IPS-18c (cell line): ENCODE results near the gene AKNAD1.

Source experiments
- H3K4me3 ChIP-seq: 2 replicates; pipeline ENCODE4 v1.7.0; 2013; ENCODE audit warnings: low read depth, mild to moderate bottlenecking, low read length, moderate library complexity; ENCODE audit not compliant: insufficient read depth
- H3K9me3 ChIP-seq: one replicate; pipeline ENCODE4 v1.6.1; 2013; ENCODE audit warnings: mild to moderate bottlenecking, low read length, moderate library complexity; ENCODE audit not compliant: control insufficient read depth, insufficient read depth

AKNAD1 gene

DNA sequence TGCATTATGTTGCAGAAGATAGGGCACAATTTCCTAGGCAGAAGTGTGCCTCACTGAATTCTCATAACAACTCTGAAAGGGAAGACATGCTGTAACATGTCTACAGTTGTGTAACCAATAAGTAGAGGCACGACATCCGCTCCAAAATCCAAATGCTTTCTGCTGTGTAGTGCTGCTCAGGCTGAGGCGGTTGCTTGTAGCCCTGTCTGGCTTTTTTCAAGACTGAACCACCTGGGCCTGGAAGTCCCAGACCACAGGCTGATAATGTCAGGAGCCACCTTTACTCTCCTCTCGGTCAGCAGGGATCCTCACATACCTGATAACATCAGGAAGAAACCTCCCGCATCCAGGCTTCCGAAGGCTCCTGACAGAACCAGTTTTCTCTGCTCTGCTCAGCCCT is 10.9 kb downstream of the AKNAD1 start:
- no peaks in the 10 kb centered on the region for H3K9me3 ChIP-seq
- H3K4me3 ChIP-seq, result no peak overlapping the region

DNA sequence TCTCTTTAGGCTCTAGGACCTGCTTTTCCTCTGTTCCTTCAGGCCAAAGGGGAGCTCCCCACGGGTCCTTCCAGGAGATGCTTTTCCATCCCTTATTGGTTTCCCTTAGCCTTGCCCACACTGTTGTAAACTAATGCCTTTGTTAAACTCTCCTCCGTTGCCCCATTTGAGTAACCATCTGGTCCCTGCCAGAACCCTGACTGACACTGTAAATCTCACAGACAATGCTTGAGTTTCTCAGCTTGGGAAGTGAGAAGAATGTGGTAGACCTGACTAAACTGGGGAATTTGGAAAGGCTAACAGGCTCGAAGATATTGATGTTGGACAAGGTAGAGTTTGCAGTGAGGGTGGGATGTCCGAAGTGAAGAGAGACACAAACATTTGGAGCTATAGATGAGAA is 11.4 kb downstream of the AKNAD1 start:
- H3K9me3 ChIP-seq, result no peaks in the 10 kb centered on the region

DNA sequence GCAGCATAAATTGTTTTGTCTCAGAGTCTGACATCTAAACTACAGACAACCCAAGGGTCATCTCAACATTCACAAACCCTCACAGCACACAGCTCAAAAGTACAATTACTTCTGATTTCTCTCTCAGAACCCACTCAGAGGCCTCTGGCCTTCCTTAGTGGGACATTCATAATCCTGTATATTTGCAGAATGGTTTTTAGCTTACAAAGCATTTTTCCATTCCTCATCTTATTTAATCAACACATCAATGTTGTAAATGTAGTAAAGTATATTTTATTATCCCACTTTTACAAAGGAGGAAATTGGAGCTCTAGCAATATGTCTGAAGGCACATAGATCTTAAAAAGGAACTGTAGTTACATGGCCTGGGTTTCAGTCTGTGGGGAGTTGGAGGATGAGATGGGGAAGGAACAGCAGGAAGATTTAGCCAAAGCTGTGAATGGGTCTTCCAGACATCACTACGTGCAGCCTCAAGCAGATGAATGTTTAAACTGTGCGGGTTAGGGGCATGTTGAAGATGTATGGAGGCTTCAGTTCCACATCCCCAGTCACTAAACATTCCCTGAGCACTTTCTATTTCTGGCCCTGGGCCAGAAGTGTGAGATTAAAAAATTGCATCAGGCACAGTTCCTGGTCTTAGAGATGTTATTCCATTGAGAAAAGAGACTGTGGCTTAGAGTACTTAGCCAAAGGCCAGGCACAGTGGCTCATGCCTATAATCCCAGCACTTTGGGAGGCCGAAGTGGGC is 13.3 kb downstream of the AKNAD1 start:
- no peaks in the 10 kb centered on the region for H3K9me3 ChIP-seq
- no peak overlapping the region for H3K4me3 ChIP-seq

More for the DNA sequence above, 11.4 kb downstream of the AKNAD1 start:
- H3K4me3 ChIP-seq, result no peak overlapping the region

DNA sequence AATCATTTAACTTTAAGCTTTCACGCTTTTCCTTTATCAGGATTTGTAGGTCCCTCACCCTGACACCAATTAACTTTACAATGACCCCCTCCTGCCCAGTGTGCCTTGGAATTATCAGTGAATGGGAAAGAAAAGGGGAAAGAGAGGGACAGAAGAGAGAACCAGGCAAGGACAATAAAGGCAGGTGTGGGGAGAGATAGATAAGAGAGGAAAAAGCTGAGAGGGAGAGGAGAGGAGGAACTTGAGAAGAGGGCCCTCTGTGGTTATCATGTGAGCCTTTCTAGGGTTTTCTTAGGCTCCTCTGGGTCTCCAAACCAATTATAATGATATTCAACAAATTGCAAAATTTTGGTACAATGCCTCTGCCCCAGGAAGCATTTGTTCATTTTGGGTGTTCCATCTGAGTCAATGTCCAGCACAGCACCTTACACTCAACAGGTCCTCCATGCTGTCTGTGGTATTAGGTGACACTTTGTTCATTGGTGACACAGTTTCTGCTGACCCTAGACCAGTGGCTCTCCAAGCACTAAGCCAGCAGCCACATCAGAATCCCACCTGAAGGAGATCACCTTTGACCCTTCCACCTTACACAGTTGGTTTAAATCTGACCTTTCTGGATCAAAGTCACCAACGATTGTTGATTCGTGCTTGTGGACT is 14.2 kb downstream of the AKNAD1 start:
- H3K9me3 ChIP-seq, result no peaks in the 10 kb centered on the region
- H3K4me3 ChIP-seq, result no peak overlapping the region

DNA sequence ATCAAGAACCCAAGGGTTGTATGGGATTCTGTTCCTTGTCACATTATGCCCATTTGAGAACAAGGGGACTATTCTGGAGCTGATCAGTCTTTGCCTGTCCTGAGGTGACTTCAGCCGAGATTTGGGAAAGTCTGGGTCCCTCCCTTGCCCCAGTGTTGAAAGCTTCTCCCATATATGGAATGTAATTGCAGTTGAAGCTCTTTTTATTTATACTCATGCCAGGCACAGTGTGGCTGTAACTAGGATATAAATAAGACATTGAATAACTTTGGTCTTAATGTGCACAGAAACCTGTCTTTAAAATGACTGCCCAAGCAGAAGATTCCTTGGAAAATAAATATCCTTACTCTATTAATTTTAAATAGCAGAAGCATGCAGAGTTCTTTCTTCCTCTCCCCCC is 15.2 kb downstream of the AKNAD1 start:
- no peaks in the 10 kb centered on the region for H3K9me3 ChIP-seq
- no peak overlapping the region for H3K4me3 ChIP-seq

DNA sequence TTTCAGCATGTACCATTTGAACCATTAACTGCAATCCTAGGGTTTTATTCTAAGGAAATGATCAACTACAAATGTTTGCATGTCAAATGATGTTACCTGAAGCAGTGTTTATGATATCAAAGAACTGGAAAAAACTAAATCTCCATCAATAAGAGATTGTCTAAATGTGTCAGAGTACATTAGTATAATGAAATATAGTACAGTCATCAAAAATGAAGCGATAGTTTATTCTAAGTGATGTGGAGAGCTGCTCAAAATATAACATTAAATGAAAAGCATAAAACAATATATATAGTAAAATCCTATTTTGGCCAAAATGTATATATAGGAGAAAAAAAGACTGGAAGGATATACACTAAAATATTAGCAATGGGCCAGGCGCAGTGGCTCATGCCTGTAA is 24.0 kb downstream of the AKNAD1 start:
- H3K4me3 ChIP-seq, result no peak overlapping the region
- H3K9me3 ChIP-seq, result no peaks in the 10 kb centered on the region

DNA sequence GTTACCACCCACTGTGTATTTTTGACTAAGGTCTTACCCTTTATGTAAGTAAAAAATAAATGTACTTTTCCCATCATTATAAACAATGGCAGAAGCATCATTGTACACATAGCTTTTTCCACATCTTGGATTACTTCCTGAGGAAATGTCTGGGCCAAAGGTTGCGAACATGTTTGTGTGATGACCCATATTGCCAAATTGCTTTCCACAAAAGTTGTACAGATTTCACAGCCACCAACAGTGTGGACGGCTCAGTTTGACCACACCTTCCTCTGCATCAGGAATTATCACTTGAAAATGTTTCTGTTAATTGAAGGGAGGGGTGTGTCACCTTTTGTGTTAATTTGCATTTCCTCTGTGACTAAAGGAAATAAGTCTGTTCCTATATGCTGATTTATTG is 25.7 kb downstream of the AKNAD1 start:
- Histone ChIP-seq H3K4me3 (no peak overlapping the region), H3K9me3 (no peaks in the 10 kb centered on the region)

DNA sequence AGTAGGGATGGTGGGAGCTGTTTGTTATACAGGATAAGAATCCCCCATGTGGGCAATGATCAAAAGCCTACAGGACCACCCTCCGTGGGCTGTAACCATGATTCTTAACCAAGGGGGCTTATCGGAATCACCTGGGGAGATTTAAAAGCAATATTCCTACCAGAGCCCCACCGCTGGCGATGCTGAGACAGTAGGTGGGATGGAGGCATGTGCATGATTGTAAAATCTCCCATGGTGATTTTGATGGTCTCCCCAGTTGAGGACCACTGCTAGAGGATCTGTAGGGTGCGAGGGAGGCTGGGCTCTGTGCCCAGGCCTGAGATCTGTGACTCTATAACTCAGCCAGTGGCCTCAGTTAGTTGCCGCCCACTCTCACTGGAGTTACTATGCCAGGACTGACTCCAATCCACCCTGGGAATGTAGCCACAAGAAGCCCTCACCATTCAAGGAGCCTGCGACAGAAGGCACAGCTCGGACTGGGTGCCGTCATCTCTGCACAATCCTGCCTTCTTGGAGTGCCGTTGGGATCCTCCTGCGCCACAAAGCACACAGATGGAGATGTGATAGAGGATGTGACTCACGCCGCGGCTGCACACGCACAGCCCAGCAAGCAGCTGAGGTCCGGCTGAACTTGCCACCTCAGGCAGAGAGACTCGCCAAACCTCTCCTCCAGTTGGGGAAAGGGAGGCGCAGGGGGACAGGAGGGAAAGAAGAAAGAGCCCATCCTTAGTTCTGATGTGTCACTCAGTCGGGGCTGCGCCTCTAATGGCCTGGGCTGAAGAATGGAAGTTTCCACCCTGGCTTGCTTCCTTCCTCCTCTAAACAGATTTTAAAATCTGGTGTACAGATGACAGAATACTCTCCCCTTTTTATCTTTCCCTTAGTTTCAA is 26.5 kb downstream of the AKNAD1 start:
- H3K9me3 ChIP-seq, result no peaks in the 10 kb centered on the region
- no peak overlapping the region for H3K4me3 ChIP-seq

DNA sequence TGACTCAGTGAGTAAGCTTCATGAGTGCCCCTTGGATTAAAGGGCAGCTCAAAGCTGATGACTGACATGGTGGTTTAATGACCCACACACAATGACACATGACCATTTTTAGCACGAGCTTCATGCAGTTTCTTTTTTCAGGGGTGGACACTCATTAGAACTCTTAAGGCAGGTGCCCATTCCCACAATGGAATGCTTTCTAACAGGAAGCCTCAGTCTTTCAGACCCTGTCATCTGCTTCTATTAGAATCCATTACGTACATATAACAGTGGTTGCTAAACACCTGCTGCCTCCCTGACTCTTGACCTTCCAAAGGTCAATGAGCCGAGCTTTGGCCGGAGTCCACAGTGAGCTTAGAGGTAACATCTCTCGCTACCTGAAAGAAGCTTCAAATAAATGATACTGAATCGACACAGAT is 27.4 kb downstream of the AKNAD1 start:
- H3K9me3 ChIP-seq, result no peaks in the 10 kb centered on the region
- no peak overlapping the region for H3K4me3 ChIP-seq

DNA sequence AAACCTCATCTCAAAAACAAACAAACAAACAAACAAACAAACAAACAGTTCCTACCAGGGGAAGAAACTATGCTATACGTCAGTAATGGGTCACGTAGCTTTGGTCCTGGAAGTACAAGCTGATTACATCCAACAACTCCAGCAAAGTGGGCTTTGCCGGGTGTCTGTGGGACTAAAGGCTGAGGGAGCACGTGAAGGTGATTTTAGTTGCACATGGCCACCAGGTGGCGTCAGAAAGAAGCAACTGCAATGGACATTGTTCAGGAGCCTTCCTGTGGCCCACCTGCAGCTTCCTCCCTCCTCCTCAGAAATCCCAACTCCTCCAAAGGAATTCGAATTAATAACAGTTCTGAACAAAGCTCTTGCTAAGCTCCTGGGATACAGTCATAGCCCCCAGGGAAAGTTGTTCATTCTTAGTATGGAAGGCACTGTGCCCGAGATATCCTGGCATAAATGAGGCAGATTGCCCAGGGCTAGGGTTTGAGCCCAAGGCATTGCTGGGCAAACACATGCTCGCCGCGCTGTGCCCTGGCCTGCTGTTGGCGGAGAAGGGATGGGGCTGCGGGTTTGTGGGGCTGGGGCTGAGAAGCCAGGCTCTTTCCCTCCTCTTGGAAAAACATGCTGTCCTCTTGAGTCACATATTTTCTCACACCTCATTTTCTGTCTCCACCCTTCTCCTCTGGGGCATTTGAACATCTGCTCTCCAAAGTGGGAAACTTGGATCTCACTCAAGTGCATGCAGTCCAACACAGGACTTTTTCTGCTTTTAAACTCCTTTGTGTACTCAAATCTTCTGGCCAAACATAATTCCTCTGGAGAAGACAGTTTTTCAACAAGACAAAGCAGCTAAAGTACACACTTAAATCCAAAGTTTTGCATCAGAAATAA is 28.6 kb downstream of the AKNAD1 start:
- H3K4me3 ChIP-seq, result no peak overlapping the region
- H3K9me3 ChIP-seq, result no peaks in the 10 kb centered on the region

DNA sequence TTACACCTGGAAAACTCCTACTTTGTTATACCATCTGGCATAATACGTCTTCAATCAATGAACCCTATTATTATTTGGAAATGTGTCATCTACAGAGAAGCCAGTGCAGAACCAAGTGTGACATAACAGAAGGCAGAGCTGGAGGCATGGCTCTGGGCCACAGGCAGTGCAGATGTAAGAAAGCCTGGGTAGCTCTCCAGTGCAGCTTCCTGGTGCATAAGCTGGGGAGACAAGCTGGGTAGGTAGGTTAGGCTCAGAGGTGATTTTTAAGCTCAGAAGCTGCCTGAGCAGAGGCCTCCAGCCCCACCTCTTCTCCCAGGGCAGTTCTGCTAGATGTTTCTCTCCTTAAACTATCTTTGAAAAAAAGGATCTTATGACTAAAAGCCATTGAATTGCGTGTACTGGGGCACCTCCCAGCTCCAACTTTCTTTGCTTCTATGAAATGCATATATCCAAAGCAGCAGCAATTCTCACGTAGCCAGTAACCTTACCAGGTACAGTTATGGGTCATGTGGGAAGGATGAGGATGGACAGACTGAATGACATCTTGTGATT is 30.7 kb downstream of the AKNAD1 start:
- no peaks in the 10 kb centered on the region for H3K9me3 ChIP-seq
- no peak overlapping the region for H3K4me3 ChIP-seq

DNA sequence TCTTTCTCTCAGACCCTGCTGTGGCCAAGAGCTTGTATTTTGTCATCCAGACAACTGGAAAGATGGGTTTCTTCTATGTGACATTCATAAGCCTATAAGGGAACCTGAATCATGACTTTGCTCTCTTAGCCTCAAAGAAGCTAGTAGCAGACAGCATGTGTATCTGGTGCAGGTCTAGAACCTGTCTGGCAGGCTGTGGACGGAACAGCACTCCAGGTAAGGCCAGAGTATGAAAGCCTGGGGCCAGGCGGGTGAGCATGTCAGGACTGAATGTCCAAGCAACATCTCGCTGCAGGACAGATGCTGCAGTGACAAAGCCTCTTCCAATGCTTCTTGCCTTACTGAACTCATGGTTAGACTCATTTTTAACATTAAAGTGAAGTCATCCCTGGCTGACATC is 32.8 kb downstream of the AKNAD1 start:
- no peak overlapping the region for H3K4me3 ChIP-seq
- H3K9me3 ChIP-seq, result no peaks in the 10 kb centered on the region

DNA sequence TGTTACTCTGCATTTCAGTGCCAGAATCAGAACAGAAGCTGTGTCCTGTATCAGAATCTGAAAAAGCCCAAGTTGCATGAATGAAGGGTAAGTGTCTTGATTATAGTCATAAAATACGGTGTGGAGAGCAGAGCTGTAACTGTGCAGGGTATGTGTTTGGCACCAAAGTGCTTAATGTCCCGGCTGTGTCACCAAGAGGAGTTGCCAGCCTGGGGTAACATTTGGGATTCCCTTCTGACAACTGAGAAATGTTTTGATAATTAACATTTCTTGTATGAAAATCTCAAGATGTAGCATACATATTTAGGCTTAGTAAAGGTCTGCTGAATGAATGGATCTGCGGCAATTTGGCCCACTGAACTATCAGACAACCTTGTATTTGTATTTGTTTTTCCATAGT is 33.3 kb downstream of the AKNAD1 start:
- Histone ChIP-seq H3K4me3 (no peak overlapping the region), H3K9me3 (no peaks in the 10 kb centered on the region)

DNA sequence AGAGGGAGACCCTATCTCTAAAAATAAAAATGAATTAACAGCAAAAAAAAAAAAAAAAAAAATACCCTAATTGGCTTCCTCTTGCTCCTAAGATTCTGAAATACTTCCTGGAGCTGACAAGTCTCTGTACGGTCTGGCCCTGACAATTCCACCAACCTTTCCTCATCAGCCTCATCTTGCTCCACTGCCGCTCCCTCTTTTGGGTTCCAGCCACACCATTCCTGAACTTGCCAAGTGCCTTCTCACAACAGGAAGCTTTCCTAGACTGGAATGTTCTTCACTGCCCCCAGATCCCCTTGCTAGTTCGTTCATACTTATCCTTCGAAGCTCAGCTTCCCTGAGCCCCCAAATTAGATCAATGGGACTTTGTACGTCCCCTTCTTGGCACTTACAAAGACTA is 37.0 kb downstream of the AKNAD1 start:
- Histone ChIP-seq H3K4me3 (no peak overlapping the region), H3K9me3 (no peaks in the 10 kb centered on the region)

DNA sequence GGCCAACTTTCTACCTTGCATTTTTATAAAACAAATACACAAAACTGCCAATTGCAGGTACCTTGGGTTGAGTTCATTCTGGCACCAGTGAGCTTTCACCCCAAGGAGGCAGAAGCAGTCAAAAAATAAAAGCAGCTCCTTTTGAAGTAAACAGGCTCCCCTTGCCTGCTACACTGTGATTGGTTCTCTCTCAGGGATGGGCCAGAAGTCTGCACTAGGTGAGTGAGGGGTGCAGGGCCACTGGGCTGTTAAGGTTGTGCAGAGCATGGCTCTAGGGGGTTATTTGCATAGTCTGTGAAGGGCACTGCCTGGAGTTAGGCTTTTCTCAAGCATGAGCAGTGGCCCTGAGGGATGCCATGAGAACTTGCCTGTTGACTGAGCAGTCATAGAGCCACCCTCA is 39.1 kb downstream of the AKNAD1 start:
- H3K9me3 ChIP-seq, result no peaks in the 10 kb centered on the region
- H3K4me3 ChIP-seq, result no peak overlapping the region

DNA sequence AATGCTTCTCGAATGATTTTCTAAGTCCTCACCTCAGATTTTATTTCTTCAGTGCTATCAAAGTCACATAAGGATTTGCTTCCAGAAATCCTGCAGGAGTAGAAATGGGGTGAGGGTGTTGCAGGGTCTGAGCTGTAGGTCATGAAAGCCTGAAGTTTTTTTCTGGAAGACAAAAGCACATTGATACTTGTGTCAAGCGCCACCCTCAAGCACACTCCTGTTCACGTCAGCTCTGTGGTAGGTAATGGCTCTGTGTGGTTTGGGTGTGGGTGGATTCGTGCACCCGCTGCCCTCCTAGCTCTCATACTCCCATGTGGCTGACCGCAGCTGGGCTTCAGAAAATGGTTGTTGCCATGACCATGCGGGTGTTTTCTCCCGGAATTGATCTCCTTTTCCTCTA is 39.9 kb downstream of the AKNAD1 start:
- Histone ChIP-seq H3K4me3 (no peak overlapping the region), H3K9me3 (no peaks in the 10 kb centered on the region)
